ENCODE measurements around the gene EGF.

- TF ChIP-seq GATA2 (IDR thresholded peaks at IDR 0.05; ENCODE audit: low read depth, low read length) = no peak
- no peak for TF ChIP-seq GATA3 (IDR thresholded peaks at IDR 0.05; ENCODE audit: low read depth, low read length)
These were observed 17.8 kb downstream of the EGF start for GRCh38 chr4:109930464-109930863.

All from SH-SY5Y (cell line).